CD8-positive, alpha-beta memory T cell (primary cell): ENCODE data around the gene GRK2. TPM values are rescaled to one million over a fixed set of nuclear protein-coding genes. Genes with fewer than 3 reads are reported as not detected.

ENCODE experiments used
- CTCF ChIA-PET: fragments of 350-600 bp; sonication (Branson Sonifier 250); formaldehyde crosslinking; loops from one replicate; lab custom pipeline; 2021; ENCODE audit warnings: antibody characterized with exemption; lab: Charles Lee
- POLR2A ChIA-PET: fragments of 350-600 bp; sonication (Branson Sonifier 250); formaldehyde crosslinking; loops from one replicate; lab custom pipeline; 2021; ENCODE audit warnings: antibody characterized with exemption; lab: Charles Lee
- DNase-seq, 5 donors: peaks; one replicate each; pipeline versions ENCODE4 v3.0.0 to v3.0.0-alpha.2; 2020 to 2022; ENCODE audit warnings: mixed read lengths in 1 of 5
- H3K27ac ChIP-seq: one replicate; pipeline ENCODE4 v1.7.0; 2013; ENCODE audit warnings: low read depth, mild to moderate bottlenecking, low read length, moderate library complexity
- H3K27me3 ChIP-seq: 2 replicates; pipeline ENCODE4 v1.7.0; 2013; ENCODE audit warnings: low read length, mild to moderate bottlenecking; ENCODE audit not compliant: insufficient read depth, poor library complexity, severe bottlenecking
- H3K36me3 ChIP-seq: 2 replicates; pipeline ENCODE4 v1.7.0; 2013; ENCODE audit warnings: mild to moderate bottlenecking, low read length, moderate library complexity; ENCODE audit not compliant: insufficient read depth
- H3K4me1 ChIP-seq: 2 replicates; pipeline ENCODE4 v1.7.0; 2013; ENCODE audit warnings: mild to moderate bottlenecking, low read length, moderate library complexity; ENCODE audit not compliant: insufficient read depth
- H3K4me3 ChIP-seq: 2 replicates; pipeline ENCODE4 v1.7.0; 2013; ENCODE audit warnings: mild to moderate bottlenecking, low read length
- H3K9me3 ChIP-seq: 2 replicates; pipeline ENCODE4 v1.7.0; 2013; ENCODE audit warnings: mild to moderate bottlenecking, low read length
- H3K27ac Mint-ChIP-seq, 8 donors: one replicate each; pipeline ENCODE4 v1.8.0; 2020 to 2021; ENCODE audit warnings: mixed read lengths in 8 of 8, mild to moderate bottlenecking in 6 of 8, inconsistent platforms in 3 of 8, moderate library complexity in 3 of 8
- H3K27me3 Mint-ChIP-seq, 2 donors: one replicate each; pipeline ENCODE4 v1.8.0; 2020 to 2021; ENCODE audit warnings: mixed read lengths in 2 of 2, mild to moderate bottlenecking in 1 of 2, moderate library complexity in 1 of 2
- H3K36me3 Mint-ChIP-seq, 3 donors: one replicate each; pipeline ENCODE4 v1.8.0; 2020 to 2021; ENCODE audit warnings: mixed read lengths in 3 of 3, inconsistent platforms in 1 of 3, mild to moderate bottlenecking in 1 of 3
- H3K4me1 Mint-ChIP-seq, 3 donors: one replicate each; pipeline ENCODE4 v1.8.0; 2020 to 2021; ENCODE audit warnings: mixed read lengths in 3 of 3, inconsistent platforms in 1 of 3, mild to moderate bottlenecking in 1 of 3
- H3K4me3 Mint-ChIP-seq, 7 donors: one replicate each; pipeline ENCODE4 v1.8.0; 2020 to 2021; ENCODE audit warnings: mixed read lengths in 7 of 7, mild to moderate bottlenecking in 6 of 7, moderate library complexity in 4 of 7, inconsistent platforms in 2 of 7
- H3K9me3 Mint-ChIP-seq, 5 donors: one replicate each; pipeline ENCODE4 v1.8.0; 2020 to 2022; ENCODE audit warnings: mixed read lengths in 5 of 5, mild to moderate bottlenecking in 3 of 5, moderate library complexity in 2 of 5, inconsistent platforms in 1 of 5
- polyA plus RNA-seq: library from polyadenylated mRNA; unstranded; fragments of 300-500 nt; fragmentation: Illumina TruSeq; gene quantifications from one replicate; pipeline ENCODE4 v1.2.3, GENCODE V29; 2021
- total RNA-seq, 2 experiments: library from RNA; stranded (reverse); gene quantifications; one replicate each; pipeline ENCODE4 v1.2.3, GENCODE V29; 2021

The GRK2 gene
- total and polyA plus RNA-seq, 3 experiments from 2014 or later: 69.9 to 246 (median 237) TPM

- POLR2A ChIA-PET: interaction anchor here (1.1 to 15.0 kb wide), 2 partner anchors 10 to 11 kb away, joined by 3 to 283 read pairs; partner anchors contain the start of gene GRK2
- Mint-ChIP-seq H3K9me3 (no peaks in the 10 kb centered on the region), H3K27ac (peak overlapping the region in 5 of 8 donors; percentile 54 to 97 (median 63)), H3K36me3 (peaks cover 0 to 79% (median 6%) of the 10 kb centered on the region in 3 donors), H3K4me1 (peaks cover 41 to 60% (median 43%) of the 10 kb centered on the region in 3 donors), H3K4me3 (no peak overlapping the region), H3K27me3 (peaks cover 0 to 2% of the 10 kb centered on the region in 2 donors)
- CTCF ChIA-PET: interaction anchor here (0.7 to 2.3 kb wide), 5 partner anchors 12 to 68 kb away, joined by 3 to 12 read pairs (median 3); no protein-coding TSS in a partner anchor
- Histone ChIP-seq H3K27me3 (no peaks in the 10 kb centered on the region), H3K27ac (no peak overlapping the region), H3K9me3 (no peaks in the 10 kb centered on the region), H3K4me3 (no peak overlapping the region), H3K4me1 (peaks cover 72% of the 10 kb centered on the region), H3K36me3 (peaks cover 66% of the 10 kb centered on the region)
- no peak for DNase-seq
These were observed 17.2 kb downstream of the GRK2 start for GRCh38 chr11:67283481-67283963.

GRCh38 chr11:67284811-67285540 lies 18.7 kb downstream of the GRK2 start:
- Mint-ChIP-seq H3K27ac (peak overlapping the region in 6 of 8 donors; percentile 42 to 97 (median 83)), H3K27me3 (peaks cover 0 to 2% of the 10 kb centered on the region in 2 donors), H3K4me1 (peaks cover 30 to 51% (median 36%) of the 10 kb centered on the region in 3 donors), H3K9me3 (no peaks in the 10 kb centered on the region), H3K36me3 (peaks cover 0 to 70% (median 5%) of the 10 kb centered on the region in 3 donors), H3K4me3 (peak overlapping the region in 2 of 7 donors; percentile 37 to 44)
- peaks cover 61% of the 10 kb centered on the region for H3K4me1 ChIP-seq
- H3K36me3 ChIP-seq: peaks cover 51% of the 10 kb centered on the region
- CTCF ChIA-PET: interaction anchor here (1.2 to 9.5 kb wide), 3 partner anchors 15 to 33 kb away, joined by 4 to 114 read pairs (median 5); partner anchors contain the start of gene GRK2
- no peaks in the 10 kb centered on the region for H3K9me3 ChIP-seq
- H3K27ac ChIP-seq: no peak overlapping the region
- no peaks in the 10 kb centered on the region for H3K27me3 ChIP-seq
- no peak overlapping the region for H3K4me3 ChIP-seq
- POLR2A ChIA-PET: interaction anchor here (0.6 to 15.0 kb wide), 3 partner anchors 13 to 144 kb away, joined by 3 to 283 read pairs (median 8); partner anchors contain the start of gene GRK2
- DNase-seq: no peak

GRCh38 chr11:67285541-67286498 lies 19.5 kb downstream of the GRK2 start:
- DNase-seq: peak; percentile 57 to 74 (median 62)
- no peak overlapping the region for H3K4me3 ChIP-seq
- ChIA-PET POLR2A (interaction anchor here (0.6 to 15.0 kb wide), 2 partner anchors 13 to 143 kb away, joined by 8 to 283 read pairs; partner anchors contain the start of gene GRK2), CTCF (interaction anchor here (1.2 to 9.5 kb wide), 4 partner anchors 7 to 32 kb away, joined by 4 to 114 read pairs (median 19); partner anchors contain the start of gene GRK2)
- Mint-ChIP-seq H3K27me3 (peaks cover 0 to 2% of the 10 kb centered on the region in 2 donors), H3K36me3 (peaks cover 0 to 69% (median 3%) of the 10 kb centered on the region in 3 donors), H3K4me1 (peaks cover 33 to 54% (median 35%) of the 10 kb centered on the region in 3 donors), H3K27ac (peak overlapping the region; percentile 86 to 100 (median 99)), H3K9me3 (no peaks in the 10 kb centered on the region), H3K4me3 (peak overlapping the region; percentile 8 to 83 (median 76))
- H3K27ac ChIP-seq: peak overlapping the region; percentile 88
- peaks cover 61% of the 10 kb centered on the region for H3K4me1 ChIP-seq
- peaks cover 47% of the 10 kb centered on the region for H3K36me3 ChIP-seq
- no peaks in the 10 kb centered on the region for H3K9me3 ChIP-seq
- no peaks in the 10 kb centered on the region for H3K27me3 ChIP-seq

DNA sequence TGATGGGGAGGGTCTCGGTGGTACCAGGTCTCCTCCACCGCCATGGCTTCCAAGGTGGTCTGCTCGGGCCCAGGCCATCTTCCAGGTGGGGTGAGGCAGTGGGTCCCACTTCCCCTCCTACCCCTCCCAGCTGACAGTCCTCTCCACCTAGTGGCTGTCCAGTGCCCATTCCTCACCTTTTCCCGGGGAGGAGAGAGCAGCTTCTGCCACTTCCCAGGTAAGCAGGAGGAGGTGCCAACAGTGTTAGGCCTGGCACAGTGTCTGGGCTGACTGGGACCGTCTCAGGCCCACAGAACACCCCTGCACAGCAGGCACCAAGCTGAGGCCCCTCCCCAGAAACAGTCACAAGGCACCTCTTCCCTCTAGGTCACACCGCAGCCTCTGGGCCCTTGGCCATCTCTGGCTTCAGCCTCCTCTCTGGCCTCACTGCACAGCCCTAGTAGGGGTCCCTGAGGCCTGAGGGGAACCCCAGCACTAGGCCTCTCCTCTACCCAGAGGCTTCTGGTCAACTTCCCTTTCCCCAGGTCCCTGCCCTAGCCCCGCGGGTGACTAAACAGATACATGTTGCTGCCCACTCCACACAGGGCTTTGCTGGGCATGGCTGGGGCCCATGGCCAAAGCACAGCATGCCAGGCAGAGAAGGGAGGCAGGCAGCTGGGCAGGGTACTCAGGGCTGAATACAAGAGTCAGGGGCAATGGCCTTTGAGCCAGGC lies 20.5 kb downstream of the GRK2 start:
- ChIA-PET POLR2A (interaction anchor here (3.8 to 15.0 kb wide), 3 partner anchors 14 to 30 kb away, joined by 22 to 283 read pairs (median 27); partner anchors contain the start of genes GRK2 and SSH3), CTCF (interaction anchor here (0.9 to 9.5 kb wide), 7 partner anchors 8 to 65 kb away, joined by 3 to 114 read pairs (median 14); partner anchors contain the start of gene GRK2)
- Mint-ChIP-seq H3K27ac (peak overlapping the region; percentile 86 to 100 (median 99)), H3K4me3 (peak overlapping the region; percentile 74 to 91 (median 76)), H3K36me3 (peaks cover 0 to 70% (median 3%) of the 10 kb centered on the region in 3 donors), H3K27me3 (peaks cover 0 to 2% of the 10 kb centered on the region in 2 donors), H3K4me1 (peaks cover 35 to 63% (median 43%) of the 10 kb centered on the region in 3 donors), H3K9me3 (no peaks in the 10 kb centered on the region)
- Histone ChIP-seq H3K36me3 (peaks cover 38% of the 10 kb centered on the region), H3K27ac (peak overlapping the region; percentile 88), H3K9me3 (no peaks in the 10 kb centered on the region), H3K4me1 (peaks cover 68% of the 10 kb centered on the region), H3K4me3 (peak overlapping the region; percentile 92), H3K27me3 (no peaks in the 10 kb centered on the region)
- no peak for DNase-seq

GRCh38 chr11:67287355-67288197 lies 21.3 kb downstream of the GRK2 start:
- H3K4me1 ChIP-seq: peaks cover 72% of the 10 kb centered on the region
- H3K27ac Mint-ChIP-seq: peak overlapping the region; percentile 86 to 100 (median 99)
- peaks cover 30% of the 10 kb centered on the region for H3K36me3 ChIP-seq
- no peaks in the 10 kb centered on the region for H3K9me3 Mint-ChIP-seq
- peak overlapping the region; percentile 92 for H3K4me3 ChIP-seq
- peaks cover 40 to 68% (median 44%) of the 10 kb centered on the region in 3 donors for H3K4me1 Mint-ChIP-seq
- CTCF ChIA-PET: interaction anchor here (0.9 to 9.5 kb wide), 13 partner anchors 9 to 177 kb away, joined by 3 to 114 read pairs (median 6); partner anchors contain the start of gene GRK2
- POLR2A ChIA-PET: interaction anchor here (1.1 to 15.0 kb wide), 8 partner anchors 8 to 117 kb away, joined by 3 to 283 read pairs (median 12); partner anchors contain the start of genes GRK2, SSH3 and TBC1D10C
- H3K27me3 Mint-ChIP-seq: peaks cover 0 to 2% of the 10 kb centered on the region in 2 donors
- H3K36me3 Mint-ChIP-seq: peaks cover 0 to 72% (median 4%) of the 10 kb centered on the region in 3 donors
- H3K9me3 ChIP-seq: no peaks in the 10 kb centered on the region
- H3K4me3 Mint-ChIP-seq: peak overlapping the region; percentile 74 to 91 (median 76)
- peak in 2 of 5 donors; percentile 57 to 60 for DNase-seq
- no peaks in the 10 kb centered on the region for H3K27me3 ChIP-seq
- peak overlapping the region; percentile 88 for H3K27ac ChIP-seq

DNA sequence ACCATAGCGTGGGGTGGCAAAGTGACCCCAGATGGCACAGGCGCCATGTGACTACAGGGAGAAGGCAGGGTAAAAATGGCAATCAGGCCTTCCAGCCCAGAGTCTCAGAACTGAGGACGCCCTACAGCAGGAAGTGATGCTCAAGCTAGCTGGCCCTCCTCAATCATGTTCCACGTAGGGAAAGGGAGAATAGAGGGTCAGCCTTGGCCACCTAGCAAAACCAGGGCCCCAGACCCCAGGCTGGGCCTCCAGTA lies 21.9 kb downstream of the GRK2 start:
- H3K9me3 ChIP-seq: no peaks in the 10 kb centered on the region
- ChIA-PET CTCF (interaction anchor here (0.9 to 9.5 kb wide), 11 partner anchors 10 to 176 kb away, joined by 3 to 114 read pairs (median 7); partner anchors contain the start of gene GRK2), POLR2A (interaction anchor here (1.1 to 15.0 kb wide), 9 partner anchors 8 to 116 kb away, joined by 3 to 283 read pairs (median 6); partner anchors contain the start of genes GRK2, PPP1CA, SSH3 and TBC1D10C)
- H3K9me3 Mint-ChIP-seq: no peaks in the 10 kb centered on the region
- peak overlapping the region; percentile 74 to 91 (median 76) for H3K4me3 Mint-ChIP-seq
- peak overlapping the region; percentile 86 to 100 (median 99) for H3K27ac Mint-ChIP-seq
- no peak for DNase-seq
- peaks cover 0 to 2% of the 10 kb centered on the region in 2 donors for H3K27me3 Mint-ChIP-seq
- peaks cover 0 to 72% (median 6%) of the 10 kb centered on the region in 3 donors for H3K36me3 Mint-ChIP-seq
- H3K4me1 Mint-ChIP-seq: peaks cover 45 to 72% (median 49%) of the 10 kb centered on the region in 3 donors
- H3K36me3 ChIP-seq: peaks cover 24% of the 10 kb centered on the region
- H3K27me3 ChIP-seq: no peaks in the 10 kb centered on the region
- peak overlapping the region; percentile 92 for H3K4me3 ChIP-seq
- H3K27ac ChIP-seq: peak overlapping the region; percentile 88
- H3K4me1 ChIP-seq: peaks cover 72% of the 10 kb centered on the region
